ENCODE data around the gene PSEN1.

PSEN1 gene

GRCh38 chr14:73216030-73216429 is 79.7 kb downstream of the PSEN1 start:
- DNase-seq (no peak), ATAC-seq (replicated peaks) (no peak)
- Mint-ChIP-seq H3K9me3 (no peaks in the 10 kb centered on the region), H3K36me3 (peaks cover 39 to 51% of the 10 kb centered on the region in 2 donors), H3K4me3 (no peak overlapping the region), H3K27me3 (no peaks in the 10 kb centered on the region), H3K27ac (no peak overlapping the region), H3K4me1 (no peaks in the 10 kb centered on the region)

DNA sequence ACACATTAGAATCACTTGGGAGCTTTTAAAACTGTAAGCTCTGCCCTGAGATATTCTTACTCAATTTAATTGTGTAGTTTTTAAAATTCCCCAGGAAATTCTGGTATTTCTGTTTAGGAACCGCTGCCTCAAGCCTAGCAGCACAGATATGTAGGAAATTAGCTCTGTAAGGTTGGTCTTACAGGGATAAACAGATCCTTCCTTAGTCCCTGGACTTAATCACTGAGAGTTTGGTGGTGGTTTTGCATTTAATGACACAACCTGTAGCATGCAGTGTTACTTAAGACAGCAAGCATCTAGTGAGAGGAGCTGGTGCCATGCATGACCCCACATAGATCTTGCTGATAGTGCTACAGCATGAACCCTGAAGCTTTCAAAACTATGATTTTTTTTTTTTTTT is 81.1 kb downstream of the PSEN1 start:
- Mint-ChIP-seq H3K9me3 (no peaks in the 10 kb centered on the region), H3K27me3 (no peaks in the 10 kb centered on the region), H3K4me1 (no peaks in the 10 kb centered on the region), H3K27ac (no peak overlapping the region), H3K36me3 (peaks cover 38 to 46% of the 10 kb centered on the region in 2 donors), H3K4me3 (no peak overlapping the region)
- DNase-seq = no peak
- ATAC-seq (replicated peaks) = no peak

- H3K9me3 Mint-ChIP-seq = no peaks in the 10 kb centered on the region
- peaks cover 40 to 52% of the 10 kb centered on the region in 2 donors for H3K36me3 Mint-ChIP-seq
- DNase-seq (no peak), ATAC-seq (replicated peaks) (no peak)
- H3K4me3 Mint-ChIP-seq = no peak overlapping the region
- H3K4me1 Mint-ChIP-seq = no peaks in the 10 kb centered on the region
- H3K27ac Mint-ChIP-seq = no peak overlapping the region
- no peaks in the 10 kb centered on the region for H3K27me3 Mint-ChIP-seq
Observed at GRCh38 chr14:73220061-73220460, 83.8 kb downstream of the PSEN1 start.

DNA sequence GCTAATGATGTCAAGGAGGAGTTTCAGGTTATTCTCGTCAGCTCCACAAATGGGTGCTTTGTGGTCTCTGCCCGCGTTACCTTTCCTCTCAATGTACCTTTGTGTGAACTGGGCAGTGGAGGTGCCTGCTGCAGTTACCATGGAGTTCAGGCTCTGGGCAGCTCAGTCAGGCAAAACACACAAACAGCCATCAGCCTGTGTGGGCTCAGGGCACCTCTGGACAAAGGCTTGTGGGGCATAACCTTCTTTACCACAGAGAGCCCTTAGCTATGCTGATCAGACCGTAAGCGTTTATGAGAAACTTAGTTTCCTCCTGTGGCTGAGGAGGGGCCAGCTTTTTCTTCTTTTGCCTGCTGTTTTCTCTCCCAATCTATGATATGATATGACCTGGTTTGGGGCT is 84.3 kb downstream of the PSEN1 start:
- Mint-ChIP-seq H3K9me3 (no peaks in the 10 kb centered on the region), H3K27me3 (no peaks in the 10 kb centered on the region), H3K4me3 (no peak overlapping the region), H3K36me3 (peaks cover 44 to 57% of the 10 kb centered on the region in 2 donors), H3K27ac (no peak overlapping the region), H3K4me1 (no peaks in the 10 kb centered on the region)
- ATAC-seq (replicated peaks) = no peak
- no peak for DNase-seq

DNA sequence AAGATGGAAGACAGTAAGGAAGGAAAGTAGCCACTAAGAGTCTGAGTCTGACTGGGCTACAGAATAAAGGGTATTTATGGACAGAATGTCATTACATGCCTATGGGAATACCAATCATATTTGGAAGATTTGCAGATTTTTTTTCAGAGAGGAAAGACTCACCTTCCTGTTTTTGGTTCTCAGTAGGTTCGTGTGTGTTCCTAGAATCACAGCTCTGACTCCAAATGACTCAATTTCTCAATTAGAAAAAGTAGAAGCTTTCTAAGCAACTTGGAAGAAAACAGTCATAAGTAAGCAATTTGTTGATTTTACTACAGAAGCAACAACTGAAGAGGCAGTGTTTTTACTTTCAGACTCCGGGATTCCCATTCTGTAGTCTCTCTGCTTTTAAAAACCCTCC is 85.6 kb downstream of the PSEN1 start:
- ATAC-seq (replicated peaks) (no peak), DNase-seq (no peak)
- no peaks in the 10 kb centered on the region for H3K9me3 Mint-ChIP-seq
- H3K4me3 Mint-ChIP-seq = no peak overlapping the region
- no peak overlapping the region for H3K27ac Mint-ChIP-seq
- no peaks in the 10 kb centered on the region for H3K4me1 Mint-ChIP-seq
- H3K36me3 Mint-ChIP-seq = peaks cover 47 to 54% of the 10 kb centered on the region in 2 donors
- H3K27me3 Mint-ChIP-seq = no peaks in the 10 kb centered on the region

DNA sequence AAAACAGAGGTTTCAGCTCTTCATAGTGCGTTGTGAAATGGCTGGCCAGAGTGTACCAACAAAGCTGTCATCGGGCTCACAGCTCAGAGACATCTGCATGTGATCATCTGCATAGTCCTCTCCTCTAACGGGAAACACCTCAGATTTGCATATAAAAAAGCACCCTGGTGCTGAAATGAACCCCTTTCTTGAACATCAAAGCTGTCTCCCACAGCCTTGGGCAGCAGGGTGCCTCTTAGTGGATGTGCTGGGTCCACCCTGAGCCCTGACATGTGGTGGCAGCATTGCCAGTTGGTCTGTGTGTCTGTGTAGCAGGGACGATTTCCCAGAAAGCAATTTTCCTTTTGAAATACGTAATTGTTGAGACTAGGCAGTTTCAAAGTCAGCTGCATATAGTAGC is 86.7 kb downstream of the PSEN1 start:
- ATAC-seq (replicated peaks) (peak in 1 of 2 donors; percentile 54), DNase-seq (no peak)
- peaks cover 49 to 54% of the 10 kb centered on the region in 2 donors for H3K36me3 Mint-ChIP-seq
- H3K4me1 Mint-ChIP-seq = peaks cover under 1 to 1% of the 10 kb centered on the region in 2 donors
- H3K4me3 Mint-ChIP-seq = no peak overlapping the region
- H3K9me3 Mint-ChIP-seq = no peaks in the 10 kb centered on the region
- peak overlapping the region; percentile 42 for H3K27ac Mint-ChIP-seq
- H3K27me3 Mint-ChIP-seq = no peaks in the 10 kb centered on the region

DNA sequence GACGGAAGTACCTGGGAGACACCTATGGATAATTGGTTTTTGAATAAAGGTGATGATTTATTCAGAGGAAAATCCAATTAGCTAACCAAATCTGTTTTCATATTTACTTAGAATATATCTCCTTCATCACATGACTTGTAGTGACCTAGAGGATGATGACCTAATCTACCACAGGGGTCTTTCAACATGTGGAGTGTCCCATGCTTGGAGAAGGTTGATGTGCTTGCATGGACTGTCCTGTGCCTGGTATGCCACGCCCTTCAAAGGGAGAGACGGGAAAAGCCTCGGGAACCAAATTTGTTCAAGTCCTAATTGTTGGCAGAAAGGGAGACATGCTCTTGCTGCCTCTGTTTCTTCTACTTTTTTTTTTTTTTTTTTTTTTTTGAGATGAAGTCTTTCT is 89.2 kb downstream of the PSEN1 start:
- peaks cover 38 to 46% of the 10 kb centered on the region in 2 donors for H3K36me3 Mint-ChIP-seq
- H3K4me1 Mint-ChIP-seq = peaks cover 5% of the 10 kb centered on the region in 2 donors
- no peak for ATAC-seq (replicated peaks)
- no peaks in the 10 kb centered on the region for H3K9me3 Mint-ChIP-seq
- H3K27me3 Mint-ChIP-seq = no peaks in the 10 kb centered on the region
- H3K4me3 Mint-ChIP-seq = no peak overlapping the region
- no peak overlapping the region for H3K27ac Mint-ChIP-seq
- DNase-seq = no peak

DNA sequence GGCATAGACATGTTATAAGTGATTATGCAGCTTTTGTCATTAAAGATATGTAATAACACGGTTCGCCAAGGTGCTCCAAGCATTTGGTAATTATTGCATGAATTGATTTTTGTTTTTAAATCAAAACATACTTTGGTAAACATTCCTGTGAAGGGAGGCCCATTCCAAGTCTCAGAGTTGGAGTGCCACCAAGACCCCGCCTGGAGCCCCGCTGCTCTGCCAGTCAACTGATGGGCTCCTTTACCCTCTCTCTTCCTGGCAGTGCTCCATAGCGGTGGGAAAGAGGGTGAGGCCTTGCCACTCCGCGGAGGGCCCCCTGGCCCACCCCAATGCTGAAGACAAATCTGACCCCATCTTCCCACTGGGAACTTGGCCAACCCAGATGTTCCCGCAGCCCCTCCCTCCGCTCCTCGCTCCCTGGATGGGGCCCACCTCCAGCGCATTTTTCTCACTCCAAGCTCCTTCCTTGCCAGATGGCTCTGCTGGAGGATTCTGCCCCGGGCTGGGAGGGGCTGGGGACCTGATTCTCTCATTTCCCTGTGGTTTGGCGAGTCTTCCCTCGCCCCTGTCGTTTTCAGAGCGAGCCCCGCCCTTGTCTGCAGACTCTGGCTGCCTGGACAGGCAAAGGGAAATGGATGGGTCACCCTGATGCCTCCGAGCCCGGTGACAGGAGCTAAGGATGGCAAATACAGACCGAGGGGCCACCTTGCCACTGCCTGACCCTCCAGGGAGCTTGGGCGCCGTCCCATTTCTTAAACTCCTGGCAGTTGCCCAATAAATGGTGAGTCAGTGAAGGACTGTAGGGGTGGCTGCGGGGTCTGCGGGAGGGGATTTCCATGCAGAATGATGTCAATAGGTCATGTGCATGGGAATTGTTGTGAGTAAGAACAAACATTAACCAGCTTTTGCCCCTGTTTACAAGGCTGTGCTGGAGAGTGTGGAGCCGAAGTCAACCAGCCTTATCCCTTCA is 91.8 kb downstream of the PSEN1 start:
- DNase-seq (no peak), ATAC-seq (replicated peaks) (no peak)
- Mint-ChIP-seq H3K36me3 (peaks cover 28 to 33% of the 10 kb centered on the region in 2 donors), H3K9me3 (no peaks in the 10 kb centered on the region), H3K27me3 (peaks cover 0 to 8% of the 10 kb centered on the region in 2 donors), H3K27ac (no peak overlapping the region), H3K4me3 (no peak overlapping the region), H3K4me1 (peaks cover 5% of the 10 kb centered on the region in 2 donors)

DNA sequence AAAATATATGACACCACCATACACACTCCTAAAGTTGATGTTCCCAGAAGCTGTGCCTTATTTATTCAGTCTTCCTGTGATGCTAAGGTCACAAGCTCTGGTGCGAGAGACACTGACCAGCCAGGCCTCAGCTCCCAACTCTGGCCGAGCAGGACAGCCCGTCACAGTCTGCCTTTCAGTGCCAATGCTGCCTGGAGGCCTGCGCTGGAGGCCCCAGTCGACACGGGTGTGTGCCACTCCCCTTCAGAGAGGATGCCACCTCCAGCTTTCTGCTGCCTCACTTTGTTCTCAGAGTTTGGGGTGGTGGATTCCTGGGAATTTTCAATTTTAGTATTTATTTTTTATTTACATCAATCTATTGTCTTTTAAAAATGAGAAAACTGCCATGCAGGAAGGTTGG is 93.7 kb downstream of the PSEN1 start:
- H3K4me3 Mint-ChIP-seq = no peak overlapping the region
- no peak for ATAC-seq (replicated peaks)

DNA sequence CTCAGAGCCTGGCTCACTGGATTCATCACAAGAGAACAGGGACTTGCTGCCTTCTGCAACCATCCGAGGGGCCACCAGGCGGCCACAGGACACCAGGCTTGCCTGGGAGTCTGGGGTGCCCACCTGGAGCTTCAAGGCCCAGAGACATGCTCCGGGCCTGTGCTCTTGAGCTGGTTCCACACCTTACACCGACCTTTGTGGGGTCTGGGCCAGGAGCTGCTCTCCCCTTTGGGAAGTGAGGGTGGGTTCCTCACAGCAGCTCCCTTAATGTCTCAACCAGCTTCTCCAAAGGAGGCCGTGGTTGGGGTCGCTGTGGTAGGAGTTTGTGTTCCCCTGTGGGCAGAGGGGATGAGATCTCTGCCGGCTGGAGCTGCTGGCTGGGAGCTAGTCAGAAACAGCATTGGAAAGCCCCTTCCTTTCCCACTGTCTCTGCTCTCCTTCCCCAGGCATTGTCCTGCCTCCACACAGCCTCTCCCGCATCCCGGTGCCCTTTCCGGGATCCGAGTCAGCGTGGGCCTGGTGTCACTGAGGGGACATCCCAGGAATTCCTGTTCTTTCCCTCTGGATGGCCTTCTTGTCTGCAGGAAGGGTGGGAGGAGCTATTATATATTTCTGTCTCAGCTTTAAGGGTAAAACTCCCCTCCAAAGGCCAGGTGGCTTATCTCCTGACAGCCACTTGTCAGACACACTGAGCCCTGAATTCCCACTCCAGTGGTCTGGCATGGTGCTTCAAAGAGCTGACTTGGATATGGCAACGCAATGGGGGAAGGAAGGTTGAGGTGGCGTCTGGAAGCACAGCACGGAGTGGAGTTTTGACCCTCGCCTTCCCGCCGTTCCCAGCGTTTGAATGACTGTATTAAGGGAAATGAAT is 95.9 kb downstream of the PSEN1 start:
- Mint-ChIP-seq H3K27me3 (peaks cover 39 to 42% of the 10 kb centered on the region in 2 donors), H3K36me3 (peaks cover 13 to 18% of the 10 kb centered on the region in 2 donors), H3K4me1 (peaks cover 22 to 24% of the 10 kb centered on the region in 2 donors), H3K27ac (no peak overlapping the region), H3K9me3 (no peaks in the 10 kb centered on the region), H3K4me3 (no peak overlapping the region)
- ATAC-seq (replicated peaks) = peak; percentile 57 to 60
- DNase-seq = no peak

More for the DNA sequence above, 93.7 kb downstream of the PSEN1 start:
- Mint-ChIP-seq H3K4me1 (peaks cover 5 to 6% of the 10 kb centered on the region in 2 donors), H3K36me3 (peaks cover 20 to 22% of the 10 kb centered on the region in 2 donors), H3K27ac (no peak overlapping the region), H3K9me3 (no peaks in the 10 kb centered on the region), H3K27me3 (peaks cover 17 to 21% of the 10 kb centered on the region in 2 donors)
- DNase-seq = no peak

- Mint-ChIP-seq H3K4me3 (no peak overlapping the region), H3K27ac (no peak overlapping the region), H3K27me3 (peaks cover 41 to 44% of the 10 kb centered on the region in 2 donors), H3K36me3 (peaks cover 8 to 17% of the 10 kb centered on the region in 2 donors), H3K4me1 (peaks cover 22 to 28% of the 10 kb centered on the region in 2 donors), H3K9me3 (no peaks in the 10 kb centered on the region)
- DNase-seq = no peak
- ATAC-seq (replicated peaks) = no peak
Observed at GRCh38 chr14:73232984-73233383, 96.7 kb downstream of the PSEN1 start.

- no peaks in the 10 kb centered on the region for H3K9me3 Mint-ChIP-seq
- peaks cover 3 to 11% of the 10 kb centered on the region in 2 donors for H3K36me3 Mint-ChIP-seq
- DNase-seq (no peak), ATAC-seq (replicated peaks) (no peak)
- H3K27me3 Mint-ChIP-seq = peaks cover 46 to 49% of the 10 kb centered on the region in 2 donors
- H3K27ac Mint-ChIP-seq = peak overlapping the region; percentile 7
- H3K4me3 Mint-ChIP-seq = no peak overlapping the region
- peaks cover 22 to 29% of the 10 kb centered on the region in 2 donors for H3K4me1 Mint-ChIP-seq
Observed at GRCh38 chr14:73233564-73233963, 97.3 kb downstream of the PSEN1 start.

DNA sequence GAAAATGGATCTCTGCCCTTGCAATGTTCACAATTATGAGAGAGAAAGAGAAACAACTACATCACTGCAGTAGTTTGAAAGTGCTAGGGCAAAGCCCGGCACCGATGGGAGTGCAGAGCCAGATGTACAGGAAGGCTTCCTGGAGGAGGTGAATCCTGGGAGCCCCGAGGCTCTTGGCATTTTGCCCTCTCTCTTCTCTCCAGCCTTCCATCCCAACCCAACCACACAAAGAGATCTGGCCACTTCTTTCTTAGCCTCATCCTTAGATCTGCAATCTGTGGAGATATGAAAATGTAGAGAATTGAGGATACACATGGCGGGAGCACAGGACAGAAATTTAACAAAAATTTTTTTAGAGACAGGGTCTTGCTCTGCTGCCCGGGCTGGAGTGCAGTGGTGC is 97.7 kb downstream of the PSEN1 start:
- Mint-ChIP-seq H3K4me3 (no peak overlapping the region), H3K9me3 (no peaks in the 10 kb centered on the region), H3K4me1 (peaks cover 25 to 34% of the 10 kb centered on the region in 2 donors), H3K36me3 (peaks cover 3 to 7% of the 10 kb centered on the region in 2 donors), H3K27me3 (peaks cover 51 to 52% of the 10 kb centered on the region in 2 donors), H3K27ac (no peak overlapping the region)
- ATAC-seq (replicated peaks) (no peak), DNase-seq (no peak)

All from stimulated activated naive B cell treated with anti-CD40 and anti-IgM and Interleukin-4, amounts not matched to agents 10 μg/mL and 1 μg/mL and 100 μg/mL, for 72 hours (primary cell).